Gastrocnemius medialis (tissue), 4 donors: Measurements from ENCODE around the gene SPECC1L. TPM values are rescaled to one million over a fixed set of nuclear protein-coding genes. Genes with fewer than 3 reads are reported as not detected.
"Not testable (repeated sequence)": the region's sequence is repeated elsewhere in the genome, so short reads cannot be mapped to it uniquely, and the experiment has no call there.

ENCODE experiments used
- ATAC-seq, 2 donors: fragments of 150-250 bp; one replicate each; pipeline ENCODE4 v1.9.1; 2016
- DNase-seq, 2 donors: peaks; one replicate each; pipeline ENCODE4 v3.0.0-alpha.2; 2019
- H3K27ac ChIP-seq, 4 donors: fragments of 200-600 bp; sonication (generic); 1 replicate in 1 of 4; 2 replicates in 3 of 4; pipeline ENCODE4 v1.5.1; 2016 to 2018; ENCODE audit warnings: mild to moderate bottlenecking in 2 of 4, moderate library complexity in 1 of 4
- H3K27me3 ChIP-seq, 3 donors: fragments of 200-600 bp; sonication (generic) in 2 of 3; 1 replicate in 1 of 3; 2 replicates in 2 of 3; pipeline versions ENCODE4 v1.5.1 to v1.6.0; 2016 to 2019; ENCODE audit warnings: mild to moderate bottlenecking in 1 of 3, moderate library complexity in 1 of 3
- H3K36me3 ChIP-seq, 2 donors: fragments of 200-600 bp; sonication (generic) in 1 of 2; one replicate each; pipeline ENCODE4 v1.5.1; 2017 to 2018
- H3K4me1 ChIP-seq, 2 donors: fragments of 200-600 bp; sonication (generic) in 1 of 2; one replicate each; pipeline ENCODE4 v1.5.1; 2016 to 2017; ENCODE audit warnings: mild to moderate bottlenecking in 2 of 2
- H3K4me3 ChIP-seq, 4 donors: fragments of 200-600 bp; sonication (generic) in 3 of 4; 1 replicate in 1 of 4; 2 replicates in 3 of 4; pipeline ENCODE4 v1.5.1; 2016 to 2019; ENCODE audit warnings: mild to moderate bottlenecking in 2 of 4
- H3K9me3 ChIP-seq, 3 donors: fragments of 200-600 bp; sonication (generic) in 2 of 3; 1 replicate in 1 of 3; 2 replicates in 2 of 3; pipeline ENCODE4 v1.5.1; 2016 to 2019
- POLR2A ChIP-seq, 2 donors: fragments of 450-650 bp; IDR thresholded peaks; one replicate each; pipeline ENCODE4 v1.6.1; 2017; ENCODE audit warnings: antibody characterized with exemption in 2 of 2, mild to moderate bottlenecking in 2 of 2, moderate library complexity in 2 of 2
- in situ Hi-C, 4 donors: fragments of 200-750 bp; cut with MboI; loops; one replicate each; pipeline versions ENCODE4 v1.15.0 to v1.8.0; 2017; ENCODE audit warnings: low sequenced_read_pairs in 4 of 4
- intact Hi-C: fragments of 100-400 bp; cut with DNase I; formaldehyde crosslinking; loops from one replicate; pipeline ENCODE4 v1.15.1; 2023; ENCODE audit warnings: low total_unique reads
- total RNA-seq, 4 donors: library from RNA; depleted of rRNA; stranded (reverse); fragments of >200 nt; gene quantifications; one replicate each; pipeline versions ENCODE4 v1.1.0 to v1.2.3, GENCODE V29; 2016
- TF ChIP-seq, protein P1 (sequence below), 5 experiments: fragments of 450-650 bp in 3 of 5; fragments of 200-600 bp in 2 of 5; sonication (generic) in 2 of 5; IDR thresholded peaks in 4 of 5; conservative IDR thresholded peaks in 1 of 5; 1 replicate in 4 of 5; 2 replicates in 1 of 5; pipeline ENCODE4 v1.5.1; 2016 to 2019; ENCODE audit warnings: antibody characterized with exemption in 5 of 5, mild to moderate bottlenecking in 3 of 5, moderate library complexity in 3 of 5

Gene SPECC1L
- total RNA-seq, 4 donors from 2014 or later: 16.2 to 19.9 (median 18.7) TPM

DNA sequence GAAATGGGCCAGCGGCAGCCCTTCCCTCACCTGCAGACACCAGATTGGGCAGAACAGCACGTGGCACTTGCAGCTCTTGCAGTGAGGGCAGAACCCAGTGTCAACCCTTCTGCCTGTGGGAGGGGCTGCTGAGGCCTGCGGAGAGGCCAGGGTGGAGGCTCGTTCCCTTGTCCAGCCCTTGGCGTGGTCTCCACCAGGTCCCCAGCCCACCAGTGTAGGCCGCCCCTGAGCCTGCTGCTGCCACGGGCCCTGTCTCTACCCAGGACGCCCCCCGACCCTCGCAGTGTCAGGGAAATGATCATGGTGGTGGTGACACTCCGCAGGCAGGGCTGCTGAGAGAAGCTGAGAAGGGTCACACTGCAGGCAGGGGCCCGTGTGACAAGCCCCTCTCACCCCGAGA lies 14.5 kb upstream of the SPECC1L start:
- H3K27me3 ChIP-seq, H3K36me3 ChIP-seq, H3K4me1 ChIP-seq, DNase-seq, H3K9me3 ChIP-seq, in situ Hi-C loops, intact Hi-C loops, H3K27ac ChIP-seq, H3K4me3 ChIP-seq, ATAC-seq: not testable (repeated sequence)

- H3K4me3 ChIP-seq, H3K36me3 ChIP-seq, H3K27ac ChIP-seq, ATAC-seq, DNase-seq, intact Hi-C loops, H3K4me1 ChIP-seq, H3K9me3 ChIP-seq, H3K27me3 ChIP-seq, in situ Hi-C loops: not testable (repeated sequence)
These were observed 13.9 kb upstream of the SPECC1L start for GRCh38 chr22:24256736-24257135.

DNA sequence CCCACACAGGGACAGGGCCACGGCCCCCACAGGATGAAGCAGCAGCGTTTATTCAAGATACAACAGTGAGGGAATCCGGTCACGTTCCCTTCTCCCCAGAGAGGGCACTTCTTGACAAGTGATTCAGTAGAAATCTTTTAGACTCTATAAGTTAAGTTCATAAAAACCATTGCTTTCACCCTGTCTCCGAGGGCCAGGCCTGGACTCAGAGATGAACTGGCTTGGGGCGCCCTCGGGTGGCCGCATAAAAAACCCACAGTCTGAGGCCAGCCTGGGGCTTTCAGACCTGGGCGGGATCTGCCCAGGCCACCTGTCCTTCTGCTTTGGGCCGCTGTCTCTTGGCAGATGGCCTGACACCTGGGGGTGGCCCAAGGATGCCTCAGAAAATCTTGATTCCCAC lies 11.2 kb upstream of the SPECC1L start:
- H3K9me3 ChIP-seq, H3K4me3 ChIP-seq, ATAC-seq, H3K27ac ChIP-seq, H3K36me3 ChIP-seq, H3K4me1 ChIP-seq, intact Hi-C loops, H3K27me3 ChIP-seq, in situ Hi-C loops: not testable (repeated sequence)
- TF ChIP-seq, protein P1, sequence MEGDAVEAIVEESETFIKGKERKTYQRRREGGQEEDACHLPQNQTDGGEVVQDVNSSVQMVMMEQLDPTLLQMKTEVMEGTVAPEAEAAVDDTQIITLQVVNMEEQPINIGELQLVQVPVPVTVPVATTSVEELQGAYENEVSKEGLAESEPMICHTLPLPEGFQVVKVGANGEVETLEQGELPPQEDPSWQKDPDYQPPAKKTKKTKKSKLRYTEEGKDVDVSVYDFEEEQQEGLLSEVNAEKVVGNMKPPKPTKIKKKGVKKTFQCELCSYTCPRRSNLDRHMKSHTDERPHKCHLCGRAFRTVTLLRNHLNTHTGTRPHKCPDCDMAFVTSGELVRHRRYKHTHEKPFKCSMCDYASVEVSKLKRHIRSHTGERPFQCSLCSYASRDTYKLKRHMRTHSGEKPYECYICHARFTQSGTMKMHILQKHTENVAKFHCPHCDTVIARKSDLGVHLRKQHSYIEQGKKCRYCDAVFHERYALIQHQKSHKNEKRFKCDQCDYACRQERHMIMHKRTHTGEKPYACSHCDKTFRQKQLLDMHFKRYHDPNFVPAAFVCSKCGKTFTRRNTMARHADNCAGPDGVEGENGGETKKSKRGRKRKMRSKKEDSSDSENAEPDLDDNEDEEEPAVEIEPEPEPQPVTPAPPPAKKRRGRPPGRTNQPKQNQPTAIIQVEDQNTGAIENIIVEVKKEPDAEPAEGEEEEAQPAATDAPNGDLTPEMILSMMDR (IDR thresholded peaks at IDR 0.05 in 4 of 5, conservative IDR thresholded peaks at IDR 0.05 in 1 of 5): peak in 2 of 5 experiments; percentile 24 to 62
- peak; percentile 53 to 57 for DNase-seq

DNA sequence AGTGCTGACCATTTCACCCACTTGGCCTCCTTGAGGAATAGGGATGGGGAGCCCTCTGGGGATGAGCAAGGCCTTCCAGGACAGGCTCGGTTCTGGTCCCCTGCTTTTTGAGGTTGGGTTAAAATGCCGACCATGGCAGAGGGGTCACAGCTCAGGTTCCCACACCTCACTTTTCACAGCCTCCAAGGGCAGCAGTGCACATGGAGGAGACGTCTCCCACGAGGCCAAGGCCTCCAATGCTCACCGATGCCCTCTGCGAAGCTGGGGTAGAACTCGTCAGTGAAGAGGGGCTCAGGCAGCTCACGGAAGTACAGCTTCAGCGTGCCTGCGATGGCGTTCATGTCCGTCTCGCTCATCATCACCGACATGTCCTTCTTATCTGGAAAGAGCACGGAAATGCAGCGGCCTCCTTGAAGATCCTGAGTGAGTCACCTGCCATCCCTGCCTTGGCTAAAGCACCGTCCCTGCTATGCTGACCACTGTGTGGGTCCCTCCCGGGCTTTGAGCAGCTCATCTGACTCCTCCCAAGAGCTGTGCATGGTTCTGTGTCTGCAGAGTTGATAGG lies 8.4 kb upstream of the SPECC1L start:
- intact Hi-C loops, H3K9me3 ChIP-seq, H3K4me3 ChIP-seq, H3K27ac ChIP-seq, H3K36me3 ChIP-seq, H3K27me3 ChIP-seq, in situ Hi-C loops, DNase-seq, H3K4me1 ChIP-seq, ATAC-seq: not testable (repeated sequence)

DNA sequence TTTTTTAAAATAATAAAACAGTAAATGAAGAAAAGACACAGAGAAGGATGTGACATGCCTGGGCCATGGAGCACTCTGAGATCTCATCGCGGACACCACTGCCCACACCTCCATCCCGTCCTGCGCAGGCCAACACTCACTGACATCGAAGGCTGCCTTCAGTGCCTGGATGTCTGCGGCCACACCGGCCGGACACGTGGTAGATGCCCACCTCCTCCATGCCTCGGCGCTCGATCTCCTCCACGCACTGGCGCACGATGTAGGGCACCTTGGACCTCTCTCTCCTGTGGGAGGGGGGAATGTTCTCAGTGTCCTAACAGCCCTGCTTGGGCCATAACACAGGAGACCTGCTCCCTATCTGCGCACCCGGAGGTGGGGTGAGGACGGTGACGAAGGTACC lies 7.2 kb upstream of the SPECC1L start:
- H3K4me3 ChIP-seq, H3K36me3 ChIP-seq, intact Hi-C loops, in situ Hi-C loops, H3K4me1 ChIP-seq, H3K27me3 ChIP-seq, H3K9me3 ChIP-seq, ATAC-seq, DNase-seq, H3K27ac ChIP-seq: not testable (repeated sequence)

DNA sequence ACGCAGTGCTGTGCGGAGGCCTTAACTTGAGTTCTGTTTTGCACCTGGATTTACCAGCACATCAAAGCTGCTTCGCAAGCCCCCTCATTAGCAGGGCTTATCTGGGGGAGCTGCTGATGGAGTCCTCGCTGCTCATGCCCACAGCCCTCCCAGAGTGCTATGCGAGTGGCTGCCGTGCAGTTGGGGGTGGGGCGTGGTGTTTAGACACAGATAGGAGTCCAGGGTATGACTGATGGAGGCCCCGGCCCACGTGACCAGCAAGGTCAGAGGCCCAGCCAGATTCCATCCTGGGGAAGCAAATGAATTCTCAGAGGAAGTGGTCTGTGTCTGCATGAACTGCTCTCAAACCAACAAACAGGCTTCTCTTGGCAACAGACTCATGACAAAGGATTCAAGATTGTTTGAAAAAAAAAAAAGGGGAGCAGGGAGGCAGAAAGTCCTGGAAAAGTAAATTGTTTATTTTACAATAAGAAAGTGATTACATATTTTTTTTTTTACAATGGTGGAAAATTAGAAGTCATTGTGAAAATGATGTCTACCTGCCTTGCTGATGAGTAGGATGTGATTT lies 6.2 kb upstream of the SPECC1L start:
- ATAC-seq, H3K9me3 ChIP-seq, DNase-seq, in situ Hi-C loops, H3K36me3 ChIP-seq, H3K4me3 ChIP-seq, intact Hi-C loops, H3K27me3 ChIP-seq, H3K27ac ChIP-seq, H3K4me1 ChIP-seq: not testable (repeated sequence)

- Histone ChIP-seq H3K27me3 (no peaks in the 10 kb centered on the region), H3K4me1 (no peaks in the 10 kb centered on the region), H3K9me3 (no peaks in the 10 kb centered on the region), H3K27ac (no peak overlapping the region), H3K36me3 (no peaks in the 10 kb centered on the region), H3K4me3 (no peak overlapping the region)
- no peak for ATAC-seq
- TF ChIP-seq, protein P1 (IDR thresholded peaks at IDR 0.05 in 4 of 5, conservative IDR thresholded peaks at IDR 0.05 in 1 of 5): no peak
- no peak for TF ChIP-seq POLR2A (IDR thresholded peaks at IDR 0.05)
- DNase-seq: no peak
- in situ Hi-C loops (no loop called here), intact Hi-C loops (no loop called here)
These were observed 4.9 kb upstream of the SPECC1L start for GRCh38 chr22:24265734-24266133.

DNA sequence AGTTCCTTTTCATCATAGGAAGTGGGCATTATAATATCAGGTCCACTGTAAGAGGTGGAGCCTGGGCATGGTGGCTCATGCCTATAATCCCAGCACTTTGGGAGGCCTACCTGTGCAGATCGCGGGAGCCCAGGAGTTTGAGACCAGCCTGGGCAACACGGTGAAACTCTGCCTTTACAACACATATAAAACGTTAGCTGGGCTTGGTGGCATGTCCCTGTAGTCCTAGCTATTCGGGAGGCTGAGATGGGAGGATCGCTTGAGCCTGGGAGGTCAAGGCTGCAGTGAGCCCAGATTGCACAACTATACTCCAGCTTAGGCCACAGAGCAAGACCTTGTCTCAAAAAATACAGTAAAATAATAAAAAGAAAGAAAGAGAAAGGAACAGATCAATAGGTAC lies 4.1 kb upstream of the SPECC1L start:
- ATAC-seq, DNase-seq, H3K4me3 ChIP-seq, H3K36me3 ChIP-seq, H3K9me3 ChIP-seq, intact Hi-C loops, H3K27me3 ChIP-seq, H3K4me1 ChIP-seq, in situ Hi-C loops, H3K27ac ChIP-seq: not testable (repeated sequence)
